Kidney epithelial cell (primary cell): ENCODE data around the gene SLC6A11. TPM values are rescaled to one million over a fixed set of nuclear protein-coding genes. Genes with fewer than 3 reads are reported as not detected.

Experiments used
- DNase-seq: peaks from one replicate; pipeline ENCODE4 v3.0.0-alpha.2; 2010; ENCODE audit warnings: low read depth
- H3K27me3 ChIP-seq: 2 replicates; pipeline ENCODE4 v1.6.0; 2011; ENCODE audit warnings: low read length; ENCODE audit not compliant: control insufficient read depth, insufficient read depth
- H3K36me3 ChIP-seq: 2 replicates; pipeline ENCODE4 v1.5.1; 2011; ENCODE audit warnings: low read length; ENCODE audit not compliant: control insufficient read depth, insufficient read depth
- H3K4me3 ChIP-seq: 2 replicates; pipeline ENCODE4 v1.5.1; 2011; ENCODE audit warnings: low read depth, mild to moderate bottlenecking, control low read depth, low read length
- CTCF ChIP-seq: IDR thresholded peaks from 2 replicates; pipeline ENCODE4 v1.5.1; 2011; ENCODE audit warnings: mild to moderate bottlenecking, moderate library complexity, low read length, control low read depth, inconsistent platforms; ENCODE audit not compliant: insufficient read depth, poor library complexity, severe bottlenecking
- total RNA-seq: library from RNA; depleted of rRNA; stranded (reverse); fragments of >200 nt; gene quantifications from 2 replicates; pipeline ENCODE4 v1.2.3, GENCODE V29; 2015

The SLC6A11 gene
- total RNA-seq, 1 donor from 2014 or later, result 0.04 TPM

DNA sequence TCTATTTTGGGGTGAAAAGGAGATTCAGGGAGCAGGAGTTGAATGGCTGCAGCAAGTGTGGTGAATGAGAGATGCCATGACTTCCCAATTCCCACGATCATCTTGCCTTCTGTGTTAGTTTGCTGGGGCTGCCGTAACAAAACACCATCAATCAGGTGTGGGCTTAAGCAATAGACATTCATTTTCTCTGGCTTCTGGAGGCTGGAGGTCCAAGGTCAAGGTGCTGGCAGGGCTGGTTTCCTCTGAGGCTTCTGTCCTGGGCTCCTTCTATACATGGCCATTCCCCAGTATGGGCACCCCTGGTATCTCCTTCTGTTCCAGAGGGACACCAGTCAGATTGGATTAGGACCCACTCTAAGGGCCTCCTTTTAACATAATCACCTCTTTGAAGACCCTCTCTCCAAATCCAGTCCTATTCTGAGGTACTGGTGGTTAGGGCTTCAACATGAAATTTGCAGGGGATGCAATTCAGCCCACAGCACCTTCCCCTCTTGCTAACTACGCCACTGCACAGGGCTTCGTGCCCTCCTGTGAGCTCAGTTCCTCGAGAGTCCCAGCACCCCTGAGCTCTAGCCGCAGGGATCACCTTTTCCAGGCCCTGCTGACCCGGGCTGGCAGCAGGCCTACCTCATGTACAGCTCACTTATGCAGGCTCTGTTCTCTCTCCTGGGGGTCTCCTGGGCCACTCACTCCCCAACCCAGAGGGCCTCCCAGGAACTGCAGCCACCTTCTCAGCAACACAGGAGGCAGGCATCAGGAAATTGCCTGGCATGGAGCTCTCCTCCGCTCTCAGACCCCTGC is 37.3 kb upstream of the SLC6A11 start:
- DNase-seq, result no peak
- Histone ChIP-seq H3K4me3 (no peak overlapping the region), H3K36me3 (no peaks in the 10 kb centered on the region), H3K27me3 (no peaks in the 10 kb centered on the region)
- TF ChIP-seq CTCF, result no peak

GRCh38 chr3:10779293-10779805 is 36.7 kb upstream of the SLC6A11 start:
- no peak for TF ChIP-seq CTCF
- DNase-seq, result no peak
- Histone ChIP-seq H3K4me3 (no peak overlapping the region), H3K27me3 (no peaks in the 10 kb centered on the region), H3K36me3 (no peaks in the 10 kb centered on the region)

- H3K27me3 ChIP-seq, result no peaks in the 10 kb centered on the region
- H3K4me3 ChIP-seq, result no peak overlapping the region
- DNase-seq, result no peak
- H3K36me3 ChIP-seq, result no peaks in the 10 kb centered on the region
- TF ChIP-seq CTCF, result no peak
Measured at GRCh38 chr3:10780243-10780642, 35.8 kb upstream of the SLC6A11 start.

- no peaks in the 10 kb centered on the region for H3K27me3 ChIP-seq
- no peaks in the 10 kb centered on the region for H3K36me3 ChIP-seq
- no peak overlapping the region for H3K4me3 ChIP-seq
- TF ChIP-seq CTCF, result no peak
- no peak for DNase-seq
Measured at GRCh38 chr3:10780922-10781321, 35.1 kb upstream of the SLC6A11 start.

- no peak for DNase-seq
- H3K4me3 ChIP-seq, result no peak overlapping the region
- no peaks in the 10 kb centered on the region for H3K36me3 ChIP-seq
- H3K27me3 ChIP-seq, result no peaks in the 10 kb centered on the region
- no peak for TF ChIP-seq CTCF
Measured at GRCh38 chr3:10781981-10782380, 34.0 kb upstream of the SLC6A11 start.
